Activated CD8-positive, alpha-beta memory T cell treated with anti-CD3 and anti-CD28 coated beads, Interleukin-2, amount 50 U/mL, for 1 hour (primary cell): Measurements from ENCODE around the gene WBP2NL.

ENCODE experiments used
- DNase-seq: peaks from one replicate; pipeline ENCODE4 v3.0.0-alpha.2; 2020; ENCODE audit errors: extremely low read depth

Gene WBP2NL

GRCh38 chr22:41978732-41979131 lies 19.9 kb upstream of the WBP2NL start:
- DNase-seq, result no peak

DNA sequence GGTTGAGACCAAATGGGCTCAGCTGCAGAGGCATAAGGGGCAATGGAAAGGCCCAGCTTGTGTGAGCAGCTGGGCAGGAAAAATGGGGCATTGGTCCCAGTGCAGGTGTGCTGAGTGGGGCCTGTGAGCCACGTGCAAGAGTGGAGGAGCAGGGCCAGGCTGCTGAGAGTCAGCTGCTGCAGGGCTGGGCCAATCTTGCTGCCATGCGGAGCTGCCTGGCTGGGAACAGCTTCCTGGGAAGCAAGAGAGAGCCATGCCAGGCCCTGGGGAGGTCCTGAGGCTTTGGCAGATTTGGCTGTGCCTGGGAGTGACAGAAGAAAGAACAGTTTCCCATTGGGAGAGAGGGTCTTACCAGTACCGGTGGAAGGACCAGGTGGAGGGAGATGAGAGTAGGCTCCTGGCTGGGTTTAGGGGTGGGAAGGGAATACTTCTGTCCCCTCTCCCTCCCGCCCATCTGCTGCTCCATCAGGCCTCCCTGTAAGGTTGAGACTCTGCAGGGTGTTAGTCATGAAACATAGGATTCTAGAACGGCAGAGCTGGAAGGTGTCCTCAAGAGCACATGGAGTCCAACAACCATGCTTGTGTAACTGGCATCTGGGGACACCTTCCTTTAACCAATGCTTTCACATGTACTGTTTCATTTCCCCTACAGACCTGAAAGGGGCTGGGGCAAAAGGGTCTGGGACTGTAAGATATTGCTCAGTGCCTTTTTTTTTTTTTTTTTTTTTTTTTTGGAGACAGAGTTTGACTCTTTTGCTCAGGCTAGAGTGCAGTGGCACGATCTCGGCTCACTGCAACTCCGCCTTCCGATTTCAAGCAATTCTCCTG lies 19.0 kb upstream of the WBP2NL start:
- no peak for DNase-seq

DNA sequence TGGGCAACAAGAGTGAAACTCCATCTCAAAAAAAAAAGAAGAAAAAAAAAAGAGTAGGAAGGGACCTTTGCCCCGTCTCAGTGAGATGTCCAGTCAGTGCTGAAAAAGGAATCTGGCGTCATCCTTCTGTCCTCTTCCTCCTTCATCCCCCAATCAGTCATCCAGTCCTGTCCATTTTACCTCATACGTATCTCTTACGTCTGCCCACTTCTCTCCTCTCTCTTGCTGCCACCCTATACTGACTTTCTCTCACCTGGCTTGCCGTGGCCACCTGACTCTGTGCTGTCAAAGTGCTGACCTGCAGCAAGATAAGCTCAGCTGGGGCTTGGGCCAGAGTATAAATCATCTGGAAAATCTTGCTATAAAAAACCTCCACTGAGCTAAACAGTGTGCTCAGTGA lies 15.7 kb upstream of the WBP2NL start:
- DNase-seq, result no peak

DNA sequence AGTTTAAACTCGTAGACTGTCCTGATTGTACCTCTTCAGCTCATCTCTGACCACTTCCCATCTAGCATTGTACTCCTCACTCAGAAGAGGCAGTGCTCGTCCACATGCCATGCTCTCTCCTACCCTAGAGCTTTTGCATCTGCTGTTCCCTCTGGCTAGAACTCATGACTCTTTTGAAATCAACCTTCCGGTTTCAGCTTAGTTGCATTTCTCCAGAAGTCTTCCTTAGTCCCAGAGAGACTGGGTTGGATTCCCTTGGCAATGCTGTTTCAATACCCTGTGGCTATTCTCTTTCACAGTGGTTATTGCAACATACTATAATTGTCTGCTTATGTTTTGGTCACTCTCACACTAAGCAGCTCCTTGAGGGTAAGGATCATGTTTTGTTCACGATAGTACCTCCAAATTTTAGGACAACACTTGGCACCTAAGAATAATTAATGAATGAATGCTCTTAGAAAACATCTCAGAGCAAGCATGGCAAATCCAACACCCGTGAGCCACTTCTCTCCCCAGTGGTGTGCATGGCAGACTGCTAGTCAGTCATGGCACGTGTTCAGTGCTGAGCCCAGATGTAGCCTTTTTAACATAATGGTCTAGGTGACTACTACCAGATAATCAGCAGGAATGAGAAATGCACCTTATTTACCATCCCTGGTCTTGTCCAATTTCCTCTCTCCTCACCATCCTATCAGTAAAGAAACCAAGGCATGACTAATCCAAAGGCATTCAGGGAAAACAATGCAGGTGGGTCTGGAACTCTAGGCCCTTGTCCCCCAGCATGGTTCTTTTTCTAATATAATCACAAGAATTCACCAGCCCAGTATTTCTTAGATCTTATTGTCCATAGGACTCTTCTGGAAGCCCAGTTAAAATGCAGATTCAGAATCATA lies 14.8 kb upstream of the WBP2NL start:
- no peak for DNase-seq

GRCh38 chr22:41987276-41987675 lies 11.3 kb upstream of the WBP2NL start:
- DNase-seq, result no peak

DNA sequence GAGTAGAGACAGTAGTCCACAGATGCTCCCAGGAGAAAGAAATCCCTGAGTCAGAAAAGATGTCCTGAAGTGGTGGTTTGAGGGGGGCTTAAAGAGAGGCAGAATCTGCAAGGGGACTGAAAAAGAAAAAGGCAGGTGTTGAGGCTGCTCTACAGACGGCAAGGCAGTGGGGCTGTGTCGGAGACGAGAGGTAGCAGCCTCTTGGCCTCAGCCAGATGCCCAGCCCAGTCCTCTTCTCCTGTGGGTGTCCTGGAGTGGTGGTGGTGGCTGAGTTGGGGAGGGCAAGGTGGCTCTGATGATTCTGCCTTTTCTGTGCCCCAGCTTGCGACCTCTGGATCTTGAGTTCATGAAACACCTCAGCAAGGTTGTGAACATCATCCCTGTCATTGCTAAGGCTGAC lies 9.3 kb upstream of the WBP2NL start:
- DNase-seq, result no peak

DNA sequence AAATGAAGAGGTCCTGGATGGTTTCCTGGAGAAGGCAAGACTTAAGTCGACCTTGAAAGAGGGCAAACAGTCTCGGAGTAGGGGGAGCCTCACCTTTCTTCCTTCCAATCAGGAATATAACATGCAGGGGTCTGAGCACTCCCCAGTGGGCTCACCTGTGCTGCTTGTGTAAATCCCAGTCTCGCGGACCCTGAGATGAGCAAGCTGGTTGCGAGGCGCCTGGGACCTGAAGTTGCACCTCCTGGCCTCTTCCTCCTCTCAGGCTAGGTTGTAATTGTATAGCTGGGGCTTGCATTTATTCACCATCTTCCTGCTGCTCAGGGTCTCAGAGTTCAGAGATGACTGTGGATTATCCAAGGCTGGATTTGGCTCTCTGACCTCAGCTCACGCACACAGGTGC lies 7.5 kb upstream of the WBP2NL start:
- no peak for DNase-seq

DNA sequence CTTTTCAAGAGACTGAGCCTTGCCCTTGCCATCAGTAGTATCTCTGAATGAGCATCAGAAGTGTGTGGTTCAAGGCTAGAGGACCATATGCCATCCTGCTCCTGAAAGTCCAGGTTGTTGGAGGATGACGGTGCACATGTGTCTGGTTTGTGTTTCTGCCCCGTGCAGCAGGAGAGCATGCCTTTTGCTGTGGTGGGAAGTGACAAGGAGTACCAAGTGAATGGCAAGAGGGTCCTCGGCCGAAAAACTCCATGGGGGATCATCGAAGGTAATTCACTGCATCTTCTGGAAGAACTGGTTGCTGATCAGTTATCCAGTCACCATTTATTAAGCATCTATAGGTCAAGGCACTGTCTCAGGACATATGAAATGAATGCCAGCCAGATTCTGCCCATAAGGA lies 6.1 kb upstream of the WBP2NL start:
- DNase-seq, result no peak

DNA sequence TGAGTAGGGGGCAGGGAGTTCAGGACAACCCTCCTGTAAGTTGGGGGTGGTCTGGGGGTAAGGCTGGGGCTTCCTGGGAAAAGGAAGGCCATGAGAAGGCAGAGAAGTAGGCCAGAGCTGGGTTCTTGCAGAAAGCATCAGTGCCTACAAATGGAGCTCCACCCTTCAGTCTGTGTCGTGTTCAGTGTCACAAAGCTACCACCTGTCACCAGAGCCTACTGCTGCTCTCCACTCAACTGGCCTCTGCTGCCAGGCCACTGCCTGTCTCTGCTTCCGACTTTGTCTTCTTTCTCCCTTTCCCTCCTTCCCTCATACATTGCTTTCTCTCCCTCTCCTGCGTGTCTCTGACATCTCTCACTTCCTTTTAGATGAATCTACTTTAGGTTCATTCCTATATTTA lies 3.4 kb upstream of the WBP2NL start:
- DNase-seq, result no peak

GRCh38 chr22:41996826-41997225 lies 1.8 kb upstream of the WBP2NL start:
- no peak for DNase-seq

DNA sequence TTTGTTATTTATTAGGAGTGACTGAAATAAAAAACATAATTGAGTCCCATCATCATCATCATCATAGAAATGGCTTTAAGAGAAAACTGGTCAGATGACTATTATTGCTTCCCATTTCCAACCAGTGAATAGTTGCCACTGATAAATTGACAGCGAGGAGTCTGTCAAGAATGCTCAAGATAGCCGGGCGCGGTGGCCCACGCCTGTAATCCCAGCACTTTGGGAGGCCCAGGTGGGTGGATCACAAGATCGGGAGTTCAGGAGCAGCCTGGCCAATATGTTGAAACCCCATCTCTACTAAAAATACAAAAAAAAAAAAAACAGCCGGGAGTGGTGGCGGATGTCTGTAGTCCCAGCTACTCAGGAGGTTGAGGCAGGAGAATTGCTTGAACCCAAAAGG lies 1.9 kb downstream of the WBP2NL start:
- no peak for DNase-seq

GRCh38 chr22:42001121-42001520 lies 2.5 kb downstream of the WBP2NL start:
- DNase-seq, result no peak

GRCh38 chr22:42001706-42002105 lies 3.1 kb downstream of the WBP2NL start:
- no peak for DNase-seq

DNA sequence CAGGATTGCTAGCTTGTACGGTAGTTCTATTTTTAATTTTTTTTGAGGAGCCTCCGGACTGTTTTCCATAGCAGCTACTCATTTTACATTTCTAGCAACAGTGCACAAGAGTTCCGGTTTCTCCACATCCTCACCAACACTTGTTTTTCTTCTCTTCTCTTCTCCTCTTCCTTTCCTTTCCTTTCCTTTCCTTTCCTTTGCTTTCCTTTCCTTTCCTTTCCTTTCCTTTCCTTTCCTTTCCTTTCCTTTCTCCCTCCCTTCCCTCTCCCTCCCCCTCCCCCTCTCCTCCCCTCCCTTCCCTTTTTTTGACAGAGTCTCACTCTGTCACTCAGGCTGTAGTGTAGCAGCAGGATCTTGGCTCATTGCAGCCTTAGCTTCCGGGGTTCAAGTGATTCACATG lies 9.3 kb downstream of the WBP2NL start:
- DNase-seq, result no peak

GRCh38 chr22:42010778-42011177 lies 12.2 kb downstream of the WBP2NL start:
- no peak for DNase-seq

DNA sequence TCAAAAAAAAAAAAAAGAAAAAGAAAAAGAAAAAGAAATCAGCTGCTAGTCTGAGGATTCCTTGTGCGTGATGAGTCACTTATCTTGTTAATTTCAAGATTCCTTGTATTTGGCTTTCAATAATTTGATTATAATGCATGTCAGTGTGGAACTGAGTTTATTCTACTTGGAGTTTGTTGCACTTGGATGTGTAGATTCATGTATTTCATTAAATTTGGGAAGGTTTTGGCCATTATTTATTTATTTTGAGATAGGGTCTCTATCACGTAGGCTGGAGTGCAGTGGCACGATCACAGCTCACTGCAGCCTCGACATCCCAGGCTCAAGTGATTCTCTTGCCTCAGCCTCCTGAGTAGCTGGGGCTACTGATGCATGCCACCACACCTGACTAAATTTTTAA lies 14.8 kb downstream of the WBP2NL start:
- no peak for DNase-seq

DNA sequence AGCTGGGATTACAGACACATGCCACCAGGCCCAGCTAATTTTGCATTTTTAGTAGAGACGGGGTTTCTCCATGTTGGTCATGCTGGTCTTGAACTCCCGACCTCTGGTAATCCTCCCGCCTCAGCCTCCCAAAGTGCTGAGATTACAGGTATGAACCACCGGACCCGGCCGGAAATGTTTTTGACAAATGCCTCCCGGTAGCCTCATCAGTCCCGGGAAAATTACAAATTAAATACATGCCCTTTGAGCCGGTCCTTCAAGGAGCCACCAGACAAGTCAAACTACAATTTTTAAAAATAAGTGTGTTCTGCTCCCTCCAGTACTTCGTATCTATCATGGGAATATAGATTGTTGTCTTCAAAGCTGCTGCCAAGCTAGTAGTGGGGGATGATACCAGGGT lies 17.5 kb downstream of the WBP2NL start:
- DNase-seq, result no peak

DNA sequence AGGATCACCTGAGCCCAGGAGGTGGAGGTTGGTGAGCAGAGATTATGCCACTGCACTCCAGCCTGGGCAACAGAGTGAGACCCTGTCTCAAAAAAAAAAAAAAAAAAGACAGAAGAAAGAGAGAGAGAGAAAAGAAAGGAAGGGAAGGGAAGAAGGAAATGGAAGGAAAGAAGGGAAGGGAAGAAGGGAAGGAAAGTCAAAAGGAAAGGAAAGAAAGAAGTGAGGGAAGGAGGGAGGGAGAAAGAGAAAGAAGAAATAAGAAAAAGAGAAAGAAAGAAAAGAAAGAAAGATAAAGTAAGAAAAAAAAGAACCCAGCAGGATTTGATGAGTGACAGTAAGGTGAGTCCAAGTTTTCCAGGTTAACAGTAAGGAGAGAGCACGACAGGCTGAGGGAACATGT lies 19.6 kb downstream of the WBP2NL start:
- no peak for DNase-seq

DNA sequence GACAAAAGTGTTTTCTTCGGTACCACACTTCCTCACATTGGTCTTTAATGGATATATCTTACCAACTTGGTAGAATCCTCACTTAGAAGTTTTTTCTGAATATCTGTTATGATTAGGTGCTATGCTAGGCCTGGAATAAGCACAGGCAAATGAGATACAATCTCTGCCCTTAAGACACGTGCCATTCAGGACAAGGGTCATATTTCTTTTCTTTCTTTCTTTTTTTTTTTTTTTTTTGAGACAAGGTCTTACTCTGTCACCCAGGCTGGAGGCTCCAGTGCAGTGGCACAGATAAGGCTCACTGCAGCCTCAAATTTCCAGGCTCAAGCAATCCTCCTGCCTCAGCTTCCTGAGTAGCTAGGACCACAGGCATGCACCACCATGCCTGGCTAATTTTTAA lies 23.0 kb downstream of the WBP2NL start:
- DNase-seq, result no peak

DNA sequence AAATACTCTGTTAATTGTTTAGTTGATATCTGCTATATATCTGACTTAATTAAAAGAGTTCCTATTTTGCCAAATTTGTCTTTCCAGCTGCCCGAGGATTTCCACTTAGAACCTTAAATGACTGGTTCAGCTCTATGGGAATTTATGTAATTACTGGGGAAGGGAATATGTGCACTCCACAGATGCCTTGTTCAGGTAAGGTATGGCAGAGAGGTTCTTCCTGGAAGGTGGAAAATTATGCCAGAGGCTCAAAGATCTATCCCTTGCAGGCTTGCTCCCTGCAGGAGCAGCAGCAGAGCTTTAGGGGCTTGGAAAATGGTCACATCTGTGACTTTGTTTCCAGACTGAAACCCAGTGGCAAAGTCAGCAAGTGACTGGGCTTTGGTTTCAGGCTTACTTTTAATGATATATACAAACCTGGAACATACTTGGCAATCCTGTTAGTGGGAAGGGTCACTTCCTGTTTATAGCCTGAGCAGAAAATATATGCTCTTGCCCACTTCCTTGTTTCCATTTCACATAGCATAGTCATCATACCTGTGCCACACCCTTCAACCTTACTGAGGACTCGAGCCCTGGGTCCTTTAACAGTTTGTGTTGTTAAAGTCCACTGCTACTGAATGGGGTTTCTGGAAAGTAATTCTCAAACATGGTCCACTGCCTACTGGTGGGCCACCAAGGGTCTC lies 23.7 kb downstream of the WBP2NL start:
- DNase-seq, result no peak

DNA sequence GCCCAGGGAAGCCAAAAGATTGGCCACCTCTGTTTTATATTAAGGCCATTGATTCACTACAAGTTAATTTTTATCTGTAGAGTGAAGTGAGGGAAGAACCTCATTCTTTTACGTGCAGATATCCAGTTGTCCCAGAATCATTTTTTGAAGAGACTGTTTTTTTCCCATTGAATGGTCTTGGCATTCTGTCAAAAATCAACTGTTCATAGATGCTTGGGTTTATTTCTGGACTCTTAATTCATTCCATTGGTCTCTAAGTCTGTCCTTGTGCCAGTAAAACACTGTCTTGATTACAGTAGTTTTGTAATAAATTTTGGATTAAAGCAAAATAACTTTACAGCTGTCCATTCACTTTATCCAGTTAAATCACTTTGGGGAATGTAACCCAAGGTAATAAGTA lies 26.8 kb downstream of the WBP2NL start:
- no peak for DNase-seq

DNA sequence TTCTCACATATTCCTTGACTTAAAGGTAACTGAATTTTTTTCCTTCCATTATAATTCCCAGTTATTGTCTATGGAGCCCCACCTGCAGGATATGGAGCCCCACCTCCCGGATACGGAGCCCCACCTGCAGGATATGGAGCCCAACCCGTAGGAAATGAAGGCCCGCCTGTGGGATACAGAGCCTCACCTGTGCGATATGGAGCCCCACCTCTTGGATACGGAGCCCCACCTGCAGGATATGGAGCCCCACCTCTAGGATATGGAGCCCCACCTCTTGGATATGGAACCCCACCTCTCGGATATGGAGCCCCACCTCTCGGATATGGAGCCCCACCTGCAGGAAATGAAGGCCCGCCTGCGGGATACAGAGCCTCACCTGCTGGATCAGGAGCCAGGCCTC lies 28.1 kb downstream of the WBP2NL start:
- no peak for DNase-seq
